CD4-positive, alpha-beta T cell treated with Interleukin-6 for 4 hours (primary cell): ENCODE results near the gene PERCC1.
"Not testable (repeated sequence)": the region's sequence is repeated elsewhere in the genome, so short reads cannot be mapped to it uniquely, and the experiment has no call there.

Experiments used
- DNase-seq: peaks from one replicate; pipeline ENCODE4 v3.0.0-alpha.2; 2020; ENCODE audit warnings: mixed read lengths

The PERCC1 gene

GRCh38 chr16:1470481-1471251 is 39.8 kb downstream of the PERCC1 start:
- DNase-seq, result no peak

DNA sequence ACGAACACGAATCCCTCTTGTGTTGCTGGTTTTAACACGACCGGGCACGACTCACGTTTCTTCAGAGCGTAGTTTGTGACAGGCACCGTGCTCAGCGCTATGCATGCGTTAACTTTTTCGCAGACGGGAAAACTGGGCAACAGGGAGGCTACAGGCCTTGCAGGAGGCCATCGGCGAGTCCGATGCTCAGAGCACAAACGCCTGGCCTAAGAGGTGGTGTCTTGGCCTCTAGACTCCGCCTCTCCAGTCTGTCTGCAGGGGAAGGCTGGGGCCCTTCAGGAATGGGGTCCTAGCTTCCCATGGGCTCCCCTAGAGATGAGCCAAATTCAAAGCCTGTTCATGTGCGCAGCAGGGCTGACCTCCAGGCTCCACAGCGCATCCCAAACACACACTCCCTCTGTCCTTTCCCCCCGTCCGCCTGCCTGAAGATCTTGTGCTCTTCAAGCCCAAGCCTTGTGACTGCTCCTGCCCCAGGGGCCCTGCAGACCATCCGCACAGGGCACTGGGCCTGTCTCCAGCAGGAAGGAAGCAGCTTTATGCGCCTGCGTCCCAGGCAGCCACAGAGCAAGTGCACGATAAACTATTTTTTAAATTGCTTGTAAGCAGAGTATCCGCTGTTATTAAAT is 40.8 kb downstream of the PERCC1 start:
- DNase-seq, result no peak

- DNase-seq, result no peak
Observed at GRCh38 chr16:1472974-1473373, 42.1 kb downstream of the PERCC1 start.

GRCh38 chr16:1474082-1474795 is 43.4 kb downstream of the PERCC1 start:
- DNase-seq, result no peak

- peak; percentile 88 for DNase-seq
Observed at GRCh38 chr16:1474796-1475551, 44.1 kb downstream of the PERCC1 start, which contains the start of gene CLCN7. TSS of gene CLCN7 (minus strand) at chr16:1475028. CDS start at chr16:1474974, 54 bp downstream.

DNA sequence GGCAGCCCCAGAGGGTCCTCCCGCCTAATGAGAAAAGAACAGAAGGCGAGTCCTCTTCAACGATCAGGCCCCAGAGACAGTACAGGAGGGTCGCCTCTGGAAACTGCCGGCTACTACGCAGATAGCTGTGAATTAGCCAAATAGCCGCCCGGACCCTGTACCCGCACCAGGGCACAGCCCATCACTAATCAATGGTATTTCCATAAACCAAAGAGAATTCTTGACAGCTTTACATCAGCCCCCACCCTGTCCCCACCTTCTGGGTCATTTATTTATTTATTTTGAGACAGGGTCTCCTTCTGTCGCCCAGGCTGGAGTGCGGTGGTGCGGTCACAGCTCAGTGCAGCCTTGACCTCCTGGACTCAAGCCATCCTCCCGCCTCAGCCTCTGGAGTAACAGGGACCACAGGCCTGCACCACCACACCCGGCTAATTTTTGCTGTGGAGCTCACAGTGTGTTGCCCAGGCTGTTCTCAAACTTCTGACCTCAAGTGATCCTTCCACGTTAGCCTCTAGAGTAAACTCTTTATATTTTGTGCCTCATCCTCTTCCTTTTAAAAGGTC is 44.8 kb downstream of the PERCC1 start:
- DNase-seq, result no peak

DNA sequence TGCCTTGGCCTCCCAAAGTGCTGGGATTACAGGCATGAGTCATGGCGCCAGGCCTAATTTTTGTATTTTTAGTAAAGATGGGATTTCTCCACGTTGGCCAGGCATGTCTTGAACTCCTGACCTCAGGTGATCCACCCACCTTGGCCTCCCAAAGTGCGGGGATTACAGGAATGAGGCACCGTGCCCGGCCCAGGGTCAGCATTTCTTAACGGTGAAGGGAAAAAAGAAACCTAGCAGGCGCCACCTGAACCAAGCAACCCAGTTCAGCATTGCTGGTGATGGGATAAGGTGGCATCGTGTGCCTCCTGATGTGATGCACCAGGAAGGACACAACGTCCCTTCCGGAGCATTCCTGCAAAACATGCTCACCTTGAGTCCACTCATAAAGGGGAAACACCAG is 46.2 kb downstream of the PERCC1 start:
- no peak for DNase-seq

DNA sequence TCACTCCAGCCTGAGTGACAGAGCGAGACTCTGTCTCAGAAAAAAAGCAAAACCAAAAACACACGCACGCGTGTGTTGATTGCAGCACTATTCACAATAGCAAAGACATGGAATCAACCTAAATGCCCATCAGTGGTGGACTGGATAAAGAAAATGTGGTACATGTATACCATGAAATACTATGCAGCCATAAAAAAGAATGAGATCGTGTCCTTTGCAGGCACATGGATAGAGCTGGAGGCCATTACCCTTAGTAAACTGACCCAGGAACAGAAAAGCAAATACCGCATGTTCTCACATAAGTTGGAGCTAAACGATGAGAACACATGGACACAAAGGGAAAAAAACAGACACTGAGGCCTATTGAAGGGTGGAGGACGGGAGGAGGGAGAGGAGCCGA is 48.1 kb downstream of the PERCC1 start:
- DNase-seq, result not testable (repeated sequence)

GRCh38 chr16:1481906-1482835 is 51.3 kb downstream of the PERCC1 start:
- no peak for DNase-seq
